Mesendoderm (in vitro differentiated cells): ENCODE results near the gene ZNF831.

Experiments used
- DNase-seq: peaks from one replicate; pipeline ENCODE4 v3.0.0; 2013
- H2AK5ac ChIP-seq: 2 replicates; pipeline ENCODE4 v1.6.1; 2013; ENCODE audit warnings: low read length, inconsistent platforms
- H2BK120ac ChIP-seq: 2 replicates; pipeline ENCODE4 v1.6.1; 2013; ENCODE audit warnings: low read depth, mild to moderate bottlenecking, low read length, moderate library complexity, mixed read lengths
- H2BK15ac ChIP-seq: replicated peaks from 2 replicates; pipeline ENCODE4 v1.6.1; 2013; ENCODE audit warnings: low read depth, mild to moderate bottlenecking, moderate library complexity
- H2BK5ac ChIP-seq: 2 replicates; pipeline ENCODE4 v1.6.1; 2013; ENCODE audit warnings: low read length, inconsistent platforms
- H3K18ac ChIP-seq: 2 replicates; pipeline ENCODE4 v1.6.1; 2013; ENCODE audit warnings: mild to moderate bottlenecking, low read length, mixed read lengths
- H3K23ac ChIP-seq: one replicate; pipeline ENCODE4 v1.6.1; 2013; ENCODE audit warnings: low read length
- H3K27ac ChIP-seq: 2 replicates; pipeline ENCODE4 v1.5.1; 2013; ENCODE audit warnings: low read depth, mild to moderate bottlenecking, inconsistent platforms, low read length, moderate library complexity
- H3K27me3 ChIP-seq: 2 replicates; pipeline ENCODE4 v1.6.1; 2013; ENCODE audit warnings: low read length, control low read depth, mild to moderate bottlenecking, inconsistent platforms; ENCODE audit not compliant: insufficient read depth, poor library complexity
- H3K36me3 ChIP-seq: 2 replicates; pipeline ENCODE4 v1.6.1; 2013; ENCODE audit warnings: low read length, inconsistent platforms; ENCODE audit not compliant: control insufficient read depth, insufficient read depth
- H3K4ac ChIP-seq: one replicate; pipeline ENCODE4 v1.6.1; 2013; ENCODE audit warnings: low read depth, mild to moderate bottlenecking, low read length, moderate library complexity
- H3K4me1 ChIP-seq: 2 replicates; pipeline ENCODE4 v1.6.1; 2013; ENCODE audit warnings: low read depth, low read length, inconsistent platforms; ENCODE audit not compliant: control insufficient read depth
- H3K4me2 ChIP-seq: 2 replicates; pipeline ENCODE4 v1.6.1; 2013; ENCODE audit warnings: low read length
- H3K4me3 ChIP-seq: 2 replicates; pipeline ENCODE4 v1.5.1; 2013; ENCODE audit warnings: mild to moderate bottlenecking, low read length
- H3K56ac ChIP-seq: one replicate; pipeline ENCODE4 v1.6.1; 2013; ENCODE audit warnings: low read length
- H3K79me1 ChIP-seq: 2 replicates; pipeline ENCODE4 v1.6.1; 2013; ENCODE audit warnings: low read length, inconsistent platforms
- H3K79me2 ChIP-seq: 2 replicates; pipeline ENCODE4 v1.6.1; 2013; ENCODE audit warnings: mild to moderate bottlenecking, low read length; ENCODE audit not compliant: control insufficient read depth, insufficient read depth
- H3K9ac ChIP-seq: 2 replicates; pipeline ENCODE4 v1.6.1; 2013; ENCODE audit warnings: low read length, inconsistent platforms
- H4K5ac ChIP-seq: one replicate; pipeline ENCODE4 v1.6.1; 2013; ENCODE audit warnings: low read length
- H4K8ac ChIP-seq: one replicate; pipeline ENCODE4 v1.6.1; 2013; ENCODE audit warnings: low read depth, mild to moderate bottlenecking, control low read depth, low read length, moderate library complexity
- WGBS: extraction: QIAGEN DNeasy Blood & Tissue Kit; methylation state at CpG from one replicate; pipeline ENCODE4 v1.1.7; 2013; ENCODE audit warnings: low lambda C conversion rate, missing lambda C conversion rate; ENCODE audit not compliant: insufficient coverage; ENCODE audit errors: extremely low coverage; 5-methylcytosine and 5-hydroxymethylcytosine counted together

Gene ZNF831

GRCh38 chr20:59222253-59223181 is 58.9 kb downstream of the ZNF831 start:
- Histone ChIP-seq H3K27ac (no peak overlapping the region), H3K4me1 (no peaks in the 10 kb centered on the region), H4K5ac (no peak overlapping the region), H3K4me2 (peak overlapping the region; percentile 69), H2BK5ac (no peak overlapping the region), H4K8ac (no peak overlapping the region), H2BK15ac (peak overlapping the region; percentile 38), H3K79me2 (no peaks in the 10 kb centered on the region), H3K4me3 (no peak overlapping the region), H3K36me3 (no peaks in the 10 kb centered on the region), H3K27me3 (no peaks in the 10 kb centered on the region), H2BK120ac (peak overlapping the region; percentile 89), H3K23ac (no peak overlapping the region), H3K4ac (peak overlapping the region; percentile 89), H2AK5ac (no peak overlapping the region), H3K9ac (peak overlapping the region; percentile 27), H3K79me1 (no peaks in the 10 kb centered on the region), H3K18ac (peak overlapping the region; percentile 92), H3K56ac (peak overlapping the region; percentile 69)
- no CpG with 5 or more reads among the region's 51 CpGs for WGBS
- peak; percentile 85 for DNase-seq

GRCh38 chr20:59223182-59223601 is 59.6 kb downstream of the ZNF831 start:
- DNase-seq, result no peak
- no peak overlapping the region for H2AK5ac ChIP-seq
- no peaks in the 10 kb centered on the region for H3K79me2 ChIP-seq
- no peak overlapping the region for H3K18ac ChIP-seq
- no peaks in the 10 kb centered on the region for H3K27me3 ChIP-seq
- H3K4me1 ChIP-seq, result no peaks in the 10 kb centered on the region
- no peak overlapping the region for H3K23ac ChIP-seq
- no peak overlapping the region for H3K56ac ChIP-seq
- H3K27ac ChIP-seq, result no peak overlapping the region
- H2BK15ac ChIP-seq, result no peak overlapping the region
- WGBS, result no CpG with 5 or more reads among the region's 21 CpGs
- H4K5ac ChIP-seq, result no peak overlapping the region
- no peak overlapping the region for H2BK5ac ChIP-seq
- no peak overlapping the region for H3K4ac ChIP-seq
- H2BK120ac ChIP-seq, result no peak overlapping the region
- H4K8ac ChIP-seq, result no peak overlapping the region
- H3K9ac ChIP-seq, result peak overlapping the region; percentile 27
- no peaks in the 10 kb centered on the region for H3K79me1 ChIP-seq
- H3K4me2 ChIP-seq, result peak overlapping the region; percentile 69
- no peak overlapping the region for H3K4me3 ChIP-seq
- H3K36me3 ChIP-seq, result no peaks in the 10 kb centered on the region

- Histone ChIP-seq H3K4me1 (no peaks in the 10 kb centered on the region), H2BK5ac (no peak overlapping the region), H3K4me2 (no peak overlapping the region), H3K27me3 (no peaks in the 10 kb centered on the region), H3K79me1 (no peaks in the 10 kb centered on the region), H3K56ac (no peak overlapping the region), H2BK120ac (no peak overlapping the region), H3K36me3 (no peaks in the 10 kb centered on the region), H2AK5ac (no peak overlapping the region), H4K5ac (no peak overlapping the region), H3K4ac (no peak overlapping the region), H3K9ac (no peak overlapping the region), H3K23ac (no peak overlapping the region), H3K18ac (no peak overlapping the region), H3K27ac (no peak overlapping the region), H3K4me3 (no peak overlapping the region), H3K79me2 (no peaks in the 10 kb centered on the region), H2BK15ac (no peak overlapping the region), H4K8ac (no peak overlapping the region)
- DNase-seq, result no peak
- no CpG with 5 or more reads among the region's 12 CpGs for WGBS
Measured at GRCh38 chr20:59223750-59224149, 60.1 kb downstream of the ZNF831 start.

GRCh38 chr20:59224236-59224635 is 60.6 kb downstream of the ZNF831 start:
- Histone ChIP-seq H3K18ac (no peak overlapping the region), H2BK120ac (no peak overlapping the region), H3K9ac (no peak overlapping the region), H3K79me1 (no peaks in the 10 kb centered on the region), H3K56ac (no peak overlapping the region), H3K27me3 (no peaks in the 10 kb centered on the region), H4K5ac (no peak overlapping the region), H3K36me3 (no peaks in the 10 kb centered on the region), H2BK5ac (no peak overlapping the region), H2AK5ac (no peak overlapping the region), H3K4me2 (no peak overlapping the region), H3K4me3 (no peak overlapping the region), H3K79me2 (no peaks in the 10 kb centered on the region), H2BK15ac (no peak overlapping the region), H3K23ac (no peak overlapping the region), H3K27ac (no peak overlapping the region), H3K4me1 (no peaks in the 10 kb centered on the region), H3K4ac (no peak overlapping the region), H4K8ac (no peak overlapping the region)
- no peak for DNase-seq
- WGBS, result no CpG with 5 or more reads among the region's 8 CpGs

- Histone ChIP-seq H2BK15ac (no peak overlapping the region), H3K4me1 (no peaks in the 10 kb centered on the region), H2BK120ac (no peak overlapping the region), H2AK5ac (no peak overlapping the region), H3K23ac (no peak overlapping the region), H3K4me3 (no peak overlapping the region), H3K79me2 (no peaks in the 10 kb centered on the region), H2BK5ac (no peak overlapping the region), H3K36me3 (no peaks in the 10 kb centered on the region), H4K5ac (no peak overlapping the region), H3K56ac (no peak overlapping the region), H3K27me3 (no peaks in the 10 kb centered on the region), H4K8ac (no peak overlapping the region), H3K79me1 (no peaks in the 10 kb centered on the region), H3K27ac (no peak overlapping the region), H3K4me2 (no peak overlapping the region), H3K9ac (no peak overlapping the region), H3K18ac (no peak overlapping the region), H3K4ac (no peak overlapping the region)
- no peak for DNase-seq
- no CpG with 5 or more reads among the region's 1 CpG for WGBS
Measured at GRCh38 chr20:59230385-59230784, 66.8 kb downstream of the ZNF831 start.
